ENCODE measurements around the gene MXD4.

The MXD4 gene

GRCh38 chr4:2261110-2261852, 628 bp downstream of the MXD4 start:
- no peak for DNase-seq

DNA sequence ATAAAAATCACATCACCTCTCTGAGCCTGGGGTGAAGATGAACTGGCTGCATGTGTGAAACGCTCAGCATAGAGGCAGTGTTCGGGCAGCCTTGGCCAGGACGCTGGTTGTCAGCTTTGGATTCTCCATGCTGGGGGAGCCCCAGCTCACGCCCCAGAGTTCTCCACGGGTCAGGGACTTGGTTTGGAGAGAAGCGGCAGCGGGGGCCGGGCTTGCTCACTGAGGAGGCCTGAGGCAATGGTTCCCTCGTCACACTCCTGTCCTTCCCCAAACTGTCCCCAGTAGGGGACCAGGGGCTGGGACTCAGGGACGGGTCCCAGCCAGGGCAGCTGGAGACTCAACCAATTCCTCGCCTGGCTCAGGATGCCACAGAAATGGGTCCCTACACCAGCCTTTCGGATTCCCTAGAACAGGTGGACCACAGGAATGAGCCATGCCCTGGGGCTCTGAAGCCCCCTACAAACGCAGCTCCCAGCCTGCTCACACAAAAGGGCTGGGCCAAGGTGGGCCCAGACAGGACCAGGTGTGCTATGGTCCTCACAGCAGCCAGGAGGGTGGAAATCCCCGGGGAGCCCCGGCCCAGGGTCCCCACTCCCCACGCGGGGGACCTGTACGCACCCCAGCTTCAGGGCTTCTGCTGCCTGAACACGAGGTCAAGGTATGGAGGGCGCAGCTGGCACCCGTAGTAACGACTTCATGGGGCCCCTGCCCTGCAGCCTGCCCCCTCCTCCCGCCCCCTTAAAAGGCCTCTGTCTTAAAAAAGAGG, 1.4 kb downstream of the MXD4 start:
- no peak for DNase-seq

- no peak for DNase-seq
Measured at GRCh38 chr4:2259541-2260343, 2.2 kb downstream of the MXD4 start.

DNA sequence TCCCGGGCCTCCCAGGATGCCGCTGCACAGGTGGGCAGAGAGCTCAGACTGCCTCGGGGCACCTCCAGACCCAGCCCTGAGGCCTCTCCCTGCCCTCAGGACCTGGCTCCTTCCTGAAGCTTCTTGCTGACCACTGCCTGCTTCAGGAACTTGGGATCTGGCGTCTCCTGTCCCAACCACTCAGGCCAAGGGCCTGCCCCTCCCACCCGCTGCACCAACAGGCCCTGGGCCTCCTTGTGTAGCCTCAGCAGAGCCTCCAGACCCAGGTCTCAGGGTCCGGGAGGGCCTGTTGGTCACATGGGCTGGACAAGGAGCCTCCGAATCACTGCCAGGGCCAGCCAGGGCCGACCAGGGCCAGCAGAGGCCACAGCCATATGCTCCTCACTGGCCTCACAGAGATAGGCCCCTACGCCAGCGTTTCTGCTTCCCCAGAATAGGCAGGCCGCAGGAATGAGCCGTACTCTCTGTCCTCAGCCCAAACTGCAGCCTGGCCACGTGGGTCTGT, 2.8 kb downstream of the MXD4 start:
- DNase-seq = no peak

- DNase-seq = no peak
Measured at GRCh38 chr4:2258091-2259035, 3.5 kb downstream of the MXD4 start.

DNA sequence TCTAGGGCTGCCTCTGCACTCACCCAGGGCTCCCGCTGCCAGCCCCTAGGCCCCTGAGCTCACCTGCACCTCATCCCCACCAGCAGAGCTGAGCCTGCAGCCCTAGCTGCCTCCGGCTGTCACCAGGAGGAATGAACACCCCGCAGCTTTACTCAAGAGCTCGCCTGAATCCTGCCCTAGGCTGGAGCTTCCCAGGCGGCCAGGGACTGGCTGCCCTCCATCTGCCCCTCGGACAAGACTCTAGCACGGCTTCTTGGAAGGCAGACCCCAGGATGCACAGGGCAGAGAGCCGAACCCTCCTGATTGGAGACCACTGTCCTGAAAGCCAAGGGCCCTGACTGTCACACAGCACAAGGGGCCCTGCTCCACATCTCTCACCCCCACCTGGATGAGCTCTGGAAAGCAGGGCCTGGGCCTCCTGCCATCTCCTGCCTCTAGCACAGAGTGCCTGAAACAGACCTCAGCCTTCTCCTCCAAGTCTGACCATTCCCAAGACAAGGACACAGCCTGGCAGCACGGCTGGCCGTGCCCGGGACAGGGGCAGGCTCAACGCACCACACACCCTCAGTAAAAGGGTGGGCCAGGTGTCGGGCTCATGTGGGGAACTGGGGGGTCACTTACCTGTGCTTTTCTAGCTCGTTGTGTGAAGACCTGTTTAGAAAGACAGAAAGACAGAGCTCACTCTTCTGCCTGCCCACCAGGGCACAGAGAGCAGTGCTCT, 4.4 kb downstream of the MXD4 start:
- DNase-seq = no peak

DNA sequence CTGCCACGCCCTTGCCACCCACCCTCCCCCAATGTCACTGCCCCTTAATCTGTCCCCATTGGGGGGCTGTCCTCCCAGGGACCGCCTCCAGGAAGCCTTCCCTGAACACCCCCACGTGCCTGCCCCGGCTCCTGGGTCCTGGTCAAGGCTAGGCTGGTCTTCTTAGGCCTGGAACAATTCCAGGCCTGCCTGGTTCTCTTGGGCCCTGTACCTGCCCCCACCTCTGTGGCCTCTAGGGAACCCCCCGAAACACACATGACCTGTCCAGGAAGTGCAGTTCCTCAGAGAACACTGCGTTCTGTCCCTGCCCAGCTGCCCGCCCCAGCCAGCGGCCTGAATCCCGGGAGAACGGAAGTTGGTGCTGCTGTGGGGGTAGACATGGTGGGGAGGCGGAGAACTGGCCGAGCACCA, 5.1 kb downstream of the MXD4 start:
- no peak for DNase-seq

DNA sequence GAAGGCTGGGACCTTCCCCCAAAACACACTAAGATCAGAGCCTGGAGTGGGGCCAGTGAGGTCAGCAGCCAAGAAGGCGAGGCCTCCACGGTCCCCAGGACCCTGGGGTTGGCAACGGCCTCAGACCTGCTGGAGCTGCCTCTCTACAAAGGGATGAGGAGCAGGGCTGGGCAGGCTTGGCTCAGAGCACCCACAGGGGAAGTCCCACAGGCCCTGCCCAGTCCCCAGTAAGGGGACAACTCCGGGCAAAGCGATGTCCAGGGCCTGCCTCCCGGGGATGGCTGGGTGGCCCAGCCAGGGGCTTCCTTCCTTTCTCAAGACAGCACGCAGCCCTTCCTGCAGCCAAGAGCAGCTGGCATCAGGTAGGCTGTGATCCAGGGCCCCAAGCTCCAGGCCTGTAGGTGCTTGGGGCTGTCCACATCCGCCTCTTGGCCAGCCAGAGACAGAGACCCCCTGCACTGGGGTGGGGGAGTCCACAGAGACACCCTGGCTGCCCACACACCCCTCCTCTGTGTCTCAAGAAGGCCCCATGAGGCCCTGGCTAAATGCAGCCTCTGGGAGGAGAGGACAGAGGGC, 5.7 kb downstream of the MXD4 start:
- no peak for DNase-seq

DNA sequence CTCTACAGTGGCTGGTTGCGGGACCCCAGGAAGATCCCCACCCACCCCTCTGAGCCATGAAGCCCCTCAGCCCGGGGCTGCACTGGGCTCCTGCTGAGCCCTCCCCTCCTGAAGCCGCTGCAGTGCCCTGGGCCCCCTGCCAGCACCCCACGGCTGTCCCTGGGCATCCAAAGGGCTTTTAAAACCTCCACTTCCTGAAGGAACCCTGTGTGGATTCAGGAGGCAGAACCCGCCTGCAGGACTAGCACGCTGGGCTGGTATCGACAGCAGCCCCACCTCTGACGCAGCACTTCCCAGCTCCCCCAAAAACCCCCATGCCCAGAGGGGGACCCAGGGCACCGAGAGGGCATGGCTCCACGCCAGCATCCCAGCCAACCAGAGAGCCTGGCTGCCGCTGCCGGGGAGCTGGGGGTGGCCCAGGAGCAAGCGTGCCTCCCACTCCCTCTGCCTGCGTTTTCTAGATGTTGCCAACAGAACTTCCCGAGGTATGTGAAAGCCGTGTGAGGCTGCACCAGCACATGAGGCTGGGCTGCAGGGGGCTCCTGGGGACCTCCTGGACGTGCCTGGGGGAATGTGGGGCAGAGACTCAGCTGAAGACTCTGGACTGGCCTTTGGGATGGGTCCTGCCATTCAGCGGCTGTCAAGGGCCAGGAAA, 6.3 kb downstream of the MXD4 start:
- DNase-seq = no peak

GRCh38 chr4:2254665-2255500, 7.0 kb downstream of the MXD4 start:
- DNase-seq = no peak

DNA sequence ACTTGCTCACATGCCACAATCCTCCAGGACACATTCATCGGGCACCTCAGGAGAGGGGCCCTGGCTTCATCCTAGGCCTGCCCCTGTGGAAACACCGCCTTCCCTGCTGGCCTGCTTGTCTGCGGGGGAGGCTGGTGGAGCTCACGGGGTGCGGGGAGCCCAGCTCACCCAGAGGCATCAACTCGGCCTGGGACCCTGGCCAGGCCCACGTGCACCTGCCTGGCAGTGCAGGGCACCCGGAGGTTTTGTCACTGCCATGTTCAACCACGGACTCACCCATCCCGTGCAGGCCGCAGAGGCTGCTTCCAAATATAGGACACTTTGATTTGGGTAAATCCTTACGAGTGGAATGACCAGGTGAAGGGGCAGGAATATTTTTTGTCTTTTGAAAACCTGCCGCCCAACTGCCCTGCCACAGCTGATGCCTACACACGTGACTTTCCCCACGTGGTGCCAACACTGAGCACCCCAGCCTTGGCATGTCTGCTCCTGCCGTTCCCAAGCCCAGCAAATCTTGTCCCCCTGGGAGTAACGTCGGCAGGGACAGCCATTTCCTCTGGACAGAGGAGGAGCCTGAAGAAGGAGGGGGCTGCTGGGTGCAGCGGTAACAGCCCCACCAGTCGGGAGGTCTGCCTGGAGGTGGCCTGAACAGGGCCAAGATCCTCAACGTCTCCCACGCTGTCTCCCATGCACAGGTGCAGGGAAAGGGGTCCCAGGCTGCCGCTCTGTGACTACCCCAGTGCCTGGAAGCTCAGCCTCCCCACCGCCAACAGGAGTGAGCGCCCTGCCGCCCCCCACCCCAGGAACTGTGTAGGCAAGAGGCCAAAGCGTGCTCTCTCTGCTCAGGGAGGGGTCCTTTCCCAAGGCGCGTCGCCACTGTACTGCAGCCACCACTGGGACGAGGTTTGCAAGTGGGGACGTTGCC, 8.5 kb downstream of the MXD4 start:
- DNase-seq = no peak

GRCh38 chr4:2252530-2253091, 9.3 kb downstream of the MXD4 start:
- DNase-seq = no peak

DNA sequence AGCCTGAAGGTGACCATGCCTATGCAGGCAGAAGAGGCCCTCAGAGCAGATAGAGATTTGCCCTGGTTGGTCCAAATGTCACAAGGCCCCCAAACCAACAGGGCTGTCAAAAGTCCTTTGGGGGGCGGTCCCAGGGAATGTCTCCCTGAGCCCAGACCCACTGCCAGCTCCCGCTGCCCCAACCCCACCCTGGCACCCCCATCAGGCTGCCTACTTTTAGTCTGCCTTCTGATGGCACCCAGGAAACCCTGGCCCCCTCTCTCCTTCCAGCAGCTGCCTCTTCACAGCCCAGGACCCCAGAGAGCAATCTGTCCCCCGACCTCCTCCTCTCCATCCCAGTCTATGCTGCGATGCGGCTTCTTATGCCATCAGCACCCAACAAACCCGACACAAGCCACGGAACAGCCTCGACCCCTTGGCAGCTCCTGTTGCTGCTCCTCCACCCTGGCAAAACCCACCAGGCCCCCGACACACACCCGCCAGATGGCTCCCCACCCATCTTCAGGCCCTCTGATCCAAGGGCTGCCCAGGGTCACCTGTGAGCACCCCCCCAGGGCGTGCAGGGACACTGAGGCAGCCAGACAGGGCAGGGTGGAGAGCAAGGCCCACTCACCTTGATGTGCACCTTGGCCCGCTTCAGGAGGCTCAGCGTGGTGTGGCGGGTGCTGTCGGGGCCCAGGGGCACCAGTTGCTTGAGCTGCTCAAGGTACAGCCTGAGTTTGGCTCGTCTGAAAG, 9.9 kb downstream of the MXD4 start:
- DNase-seq = no peak

GRCh38 chr4:2251073-2251794, 10.7 kb downstream of the MXD4 start:
- no peak for DNase-seq

DNA sequence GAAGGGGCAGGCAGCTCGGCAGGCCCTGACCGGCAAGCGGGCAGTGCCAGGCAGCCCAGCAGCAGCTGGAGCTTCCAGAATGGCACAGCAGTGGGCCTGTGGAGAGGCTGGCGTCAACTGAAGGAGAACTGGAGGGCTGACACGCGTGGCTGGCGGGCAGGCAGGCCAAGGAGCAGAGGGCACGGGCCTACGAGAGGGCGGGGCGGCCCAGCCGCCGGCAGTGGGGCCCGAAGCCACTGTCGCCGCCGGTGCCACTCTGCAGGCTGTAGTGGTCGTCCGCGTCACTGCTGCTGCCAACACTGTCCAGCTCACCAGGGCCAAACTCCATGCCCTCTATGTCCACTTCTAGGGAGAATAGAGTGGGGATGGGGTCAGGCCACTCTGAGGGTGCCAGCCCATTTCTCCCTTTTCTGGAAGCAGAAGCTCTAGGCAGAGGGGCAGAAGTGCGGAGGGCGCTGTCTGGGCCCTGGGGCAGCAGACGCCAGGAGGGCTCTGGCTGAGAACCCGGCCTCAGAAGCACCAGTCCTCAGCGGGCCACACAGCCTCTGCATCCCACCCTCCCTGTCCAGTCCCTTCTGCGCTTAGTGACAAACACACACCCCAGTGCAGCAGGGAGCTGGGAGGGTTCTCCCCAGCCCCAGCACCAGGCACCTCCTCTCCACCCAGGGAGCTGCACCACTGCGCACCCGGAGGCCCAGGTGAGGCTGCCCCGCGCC, 11.4 kb downstream of the MXD4 start:
- no peak for DNase-seq
